Dermis microvascular lymphatic vessel endothelial cell (primary cell): ENCODE measurements around the gene MAD1L1. TPM values are rescaled to one million over a fixed set of nuclear protein-coding genes. Genes with fewer than 3 reads are reported as not detected.

ENCODE experiments used
- DNase-seq, 2 donors: peaks; one replicate each; pipeline versions ENCODE4 v3.0.0 to v3.0.0-alpha.2; 2010; ENCODE audit warnings: low read depth in 2 of 2
- total RNA-seq: library from RNA; depleted of rRNA; stranded (reverse); fragments of >200 nt; gene quantifications from 2 replicates; pipeline ENCODE4 v1.2.1, GENCODE V29; 2014

The MAD1L1 gene
- total RNA-seq, 1 donor from 2014 or later, result 41.1 TPM

- no peak for DNase-seq
These were observed 275.1 kb downstream of the MAD1L1 start for GRCh38 chr7:1957471-1958225.

- no peak for DNase-seq
These were observed 275.9 kb downstream of the MAD1L1 start for GRCh38 chr7:1956611-1957470.

- no peak for DNase-seq
These were observed 276.6 kb downstream of the MAD1L1 start for GRCh38 chr7:1956141-1956540.

DNA sequence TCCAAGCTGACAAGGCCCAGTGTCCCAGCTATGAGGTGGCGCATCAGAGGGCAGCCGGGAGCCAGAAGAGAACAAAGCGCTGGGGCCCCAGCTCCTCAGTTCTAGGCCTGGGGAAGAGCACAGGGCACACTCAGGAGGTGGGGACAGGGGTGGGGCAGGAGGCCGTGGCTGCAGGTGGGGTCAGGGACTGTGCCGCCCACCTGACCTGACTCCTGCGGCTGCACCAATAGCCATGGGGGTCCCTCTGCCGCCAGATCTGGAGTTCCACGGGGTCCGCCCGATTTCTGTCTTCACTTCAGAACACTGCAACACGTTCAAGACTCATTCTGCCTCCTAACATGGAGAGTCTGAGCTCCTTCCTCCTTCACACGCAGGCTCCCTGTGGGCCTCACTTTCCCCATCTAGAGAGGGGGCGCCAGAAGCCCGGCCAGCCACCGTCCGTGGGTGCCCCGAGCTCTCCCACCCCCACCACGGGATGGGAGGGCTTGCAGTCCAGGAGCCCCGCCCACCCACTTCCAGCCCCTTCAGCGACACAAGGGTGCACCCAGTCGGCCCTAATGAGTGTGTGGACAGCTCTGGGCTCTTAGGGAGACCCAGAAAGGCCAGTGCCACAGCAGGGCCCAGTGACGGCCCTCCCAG lies 278.3 kb downstream of the MAD1L1 start:
- DNase-seq, result no peak

DNA sequence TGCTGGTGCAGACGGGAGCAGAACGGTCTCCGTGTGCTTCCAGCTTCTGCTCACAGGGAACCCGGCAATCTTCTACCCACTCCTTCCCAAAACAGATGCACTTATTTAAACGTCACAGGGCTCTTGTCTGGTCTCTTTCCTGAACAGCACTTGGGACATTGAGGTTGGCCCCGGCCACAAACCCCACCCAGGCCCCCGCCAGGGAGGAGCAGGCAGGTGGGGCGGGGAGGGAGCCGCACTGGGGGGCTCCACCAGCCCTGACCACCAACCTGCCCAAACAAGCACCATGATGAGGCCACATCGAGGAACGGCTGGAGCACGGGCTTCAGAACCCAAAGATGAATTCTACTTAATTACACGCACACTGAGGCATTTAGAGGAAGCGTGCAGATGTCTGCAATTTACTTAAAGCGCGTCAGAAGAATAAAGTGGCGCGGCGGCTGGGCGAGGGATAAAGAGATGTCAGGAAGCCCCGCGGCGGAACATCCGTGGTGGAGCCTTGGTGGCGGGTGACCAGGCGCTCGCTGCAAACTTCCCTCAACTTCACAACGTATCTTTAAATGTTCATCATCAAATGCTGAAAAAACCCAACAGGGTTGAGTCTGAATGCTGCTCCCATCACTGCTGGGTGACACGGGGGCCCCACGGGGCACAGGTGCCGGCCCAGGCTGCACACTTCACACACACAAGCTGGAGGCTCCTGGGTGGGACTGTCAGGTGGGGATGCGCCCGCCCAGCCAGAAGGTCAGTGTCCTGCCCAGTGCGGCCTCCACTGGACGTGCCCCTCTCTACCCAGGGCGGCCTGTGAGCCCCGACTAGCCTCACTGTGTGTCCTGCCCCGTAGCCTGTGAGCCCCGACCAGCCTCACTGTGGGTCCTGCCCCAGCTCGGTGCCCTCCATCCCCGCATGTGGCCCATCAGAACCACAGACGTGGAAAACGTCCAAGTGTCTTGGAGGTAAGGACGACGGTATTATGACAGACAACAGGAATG lies 279.2 kb downstream of the MAD1L1 start:
- no peak for DNase-seq

DNA sequence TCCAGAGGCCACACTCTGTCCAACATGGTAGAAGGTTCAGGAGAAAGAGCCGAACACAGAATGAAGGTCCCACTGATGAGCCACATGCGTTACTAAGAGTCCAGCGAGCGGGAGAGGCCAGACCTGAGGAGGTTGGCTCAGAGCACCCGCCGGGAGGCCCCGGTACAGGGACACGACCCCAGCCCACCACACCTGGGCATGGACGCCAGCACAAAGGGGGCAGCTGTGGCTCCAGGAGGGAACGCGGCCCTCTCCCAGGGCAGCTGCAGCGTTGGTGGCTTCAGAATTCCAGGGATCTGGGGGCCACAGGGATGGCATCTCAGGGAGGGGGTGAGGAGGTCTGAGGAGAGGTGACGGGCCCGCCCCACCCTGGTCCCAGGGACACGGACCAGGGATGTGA lies 280.0 kb downstream of the MAD1L1 start:
- DNase-seq, result no peak

DNA sequence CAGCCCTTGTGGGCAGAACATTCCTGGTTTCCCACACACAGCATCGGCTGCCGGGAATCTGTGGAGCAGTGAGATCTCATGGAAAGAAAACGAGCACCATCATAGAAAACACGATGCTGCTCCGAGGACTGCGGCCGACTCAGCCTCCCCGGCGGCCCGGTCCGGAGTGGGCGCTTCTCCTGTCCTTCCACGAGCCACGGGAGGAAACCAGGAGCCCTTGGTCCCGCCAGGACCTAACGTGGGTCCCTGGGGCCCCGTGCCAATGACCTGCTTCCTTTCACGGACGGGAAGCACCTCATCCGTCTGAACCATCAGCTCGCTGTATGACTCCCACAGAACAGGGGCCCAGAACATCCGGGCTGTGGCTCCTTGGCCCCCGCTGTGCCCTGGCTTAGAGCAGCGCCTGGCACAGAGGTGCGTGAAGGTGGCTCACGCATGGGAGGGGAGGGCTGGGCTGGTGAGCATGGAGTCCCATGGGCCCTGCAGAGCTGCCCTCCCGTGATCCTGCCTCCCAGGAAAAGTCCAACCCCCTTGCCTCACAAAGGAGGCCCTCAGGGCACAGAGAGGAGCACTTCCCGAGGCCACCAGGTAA lies 280.5 kb downstream of the MAD1L1 start:
- DNase-seq, result no peak

DNA sequence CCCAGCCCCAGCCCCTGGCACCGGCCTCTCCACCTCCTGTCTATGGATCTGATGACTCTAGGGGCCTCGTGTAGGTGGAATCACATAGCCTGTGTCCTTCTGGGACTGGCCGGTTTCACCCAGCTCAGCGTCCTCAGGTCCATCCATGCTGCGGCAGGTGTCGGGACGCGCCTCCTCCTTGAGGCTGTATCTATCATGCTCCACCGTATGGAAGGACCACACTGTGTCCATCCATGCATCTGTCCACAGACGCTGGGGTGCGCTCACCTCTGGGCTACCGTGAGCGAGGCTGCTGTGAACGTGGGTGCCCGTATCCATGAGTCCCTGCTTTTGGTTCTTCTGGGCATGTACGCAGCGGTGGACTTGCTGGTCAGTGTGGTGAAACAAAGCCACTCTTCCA lies 281.1 kb downstream of the MAD1L1 start:
- no peak for DNase-seq

DNA sequence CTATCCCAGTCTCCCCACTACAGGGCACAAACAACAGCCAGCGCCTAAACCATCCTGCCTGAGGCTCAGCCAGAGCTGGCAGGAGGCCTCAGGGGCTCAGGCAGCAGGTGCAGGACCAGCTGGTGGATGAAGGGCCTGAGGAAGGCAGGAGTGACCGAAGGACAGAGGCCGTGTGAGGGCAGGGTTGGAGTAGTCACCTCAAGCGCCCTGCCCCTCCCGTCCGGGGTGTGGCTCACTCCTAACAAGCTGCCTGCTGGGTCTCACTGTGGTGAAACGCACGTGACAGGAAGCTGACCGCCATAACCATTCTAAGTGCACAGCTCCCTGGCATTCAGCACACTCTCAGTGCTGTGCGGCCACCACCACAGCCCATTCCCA lies 281.6 kb downstream of the MAD1L1 start:
- DNase-seq, result peak in 1 of 2 donors; percentile 24

DNA sequence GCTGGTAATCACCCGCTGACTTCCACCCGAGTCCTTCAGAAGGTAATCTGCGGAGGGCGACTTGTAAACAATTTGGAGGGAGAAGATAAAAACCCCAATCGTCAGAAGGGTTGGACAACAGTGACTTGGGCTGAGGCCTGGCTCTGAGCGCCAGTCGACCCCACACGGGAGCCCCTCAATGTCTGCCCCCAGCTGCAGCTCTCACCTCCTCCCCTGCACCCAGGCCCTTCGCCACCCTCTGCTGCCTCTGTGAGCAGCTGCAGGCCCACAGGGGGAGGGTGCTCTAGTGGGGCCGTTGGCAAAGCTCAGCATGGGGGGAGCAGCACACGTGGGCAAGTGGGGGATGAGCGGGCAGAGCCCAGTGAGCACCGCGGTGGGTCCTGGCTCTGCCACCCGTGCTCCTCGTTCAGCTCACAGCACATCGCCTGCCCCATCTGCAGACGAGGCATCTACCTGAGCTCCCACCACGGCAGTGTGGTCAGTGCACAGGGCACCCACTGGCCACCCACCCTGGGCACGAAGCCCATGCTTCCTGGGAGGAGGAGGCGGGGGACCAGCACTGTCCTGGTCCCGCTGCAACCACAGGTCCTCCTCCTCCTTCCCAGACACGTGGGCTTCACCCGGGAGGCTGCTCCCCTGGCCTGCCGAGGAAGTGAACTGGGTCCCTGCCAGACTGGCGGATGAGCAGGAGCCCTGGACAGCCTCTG lies 282.1 kb downstream of the MAD1L1 start:
- DNase-seq, result no peak

DNA sequence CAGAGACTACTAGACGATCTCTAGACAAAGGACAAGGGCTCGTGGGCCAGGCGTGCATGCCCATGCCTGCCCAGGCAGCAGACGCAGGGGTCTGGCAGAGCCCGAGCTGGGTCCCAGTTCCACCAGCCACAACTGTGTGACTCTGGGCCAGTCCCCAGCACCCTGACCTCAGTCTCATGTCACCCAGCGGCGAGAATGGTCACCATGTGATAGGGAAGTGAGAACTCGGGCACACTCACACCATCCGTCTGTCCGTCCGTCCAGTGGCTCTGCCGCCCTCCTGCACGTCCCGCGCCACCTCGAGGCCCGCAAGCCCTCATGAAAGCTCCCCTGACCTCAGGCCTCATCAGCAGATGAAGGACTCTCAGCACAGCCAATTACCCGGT lies 282.7 kb downstream of the MAD1L1 start:
- DNase-seq, result no peak

- DNase-seq, result no peak
These were observed 283.1 kb downstream of the MAD1L1 start for GRCh38 chr7:1949681-1950055.

- DNase-seq, result no peak
These were observed 283.7 kb downstream of the MAD1L1 start for GRCh38 chr7:1948887-1949680.

- DNase-seq, result no peak
These were observed 284.4 kb downstream of the MAD1L1 start for GRCh38 chr7:1948301-1948796.

DNA sequence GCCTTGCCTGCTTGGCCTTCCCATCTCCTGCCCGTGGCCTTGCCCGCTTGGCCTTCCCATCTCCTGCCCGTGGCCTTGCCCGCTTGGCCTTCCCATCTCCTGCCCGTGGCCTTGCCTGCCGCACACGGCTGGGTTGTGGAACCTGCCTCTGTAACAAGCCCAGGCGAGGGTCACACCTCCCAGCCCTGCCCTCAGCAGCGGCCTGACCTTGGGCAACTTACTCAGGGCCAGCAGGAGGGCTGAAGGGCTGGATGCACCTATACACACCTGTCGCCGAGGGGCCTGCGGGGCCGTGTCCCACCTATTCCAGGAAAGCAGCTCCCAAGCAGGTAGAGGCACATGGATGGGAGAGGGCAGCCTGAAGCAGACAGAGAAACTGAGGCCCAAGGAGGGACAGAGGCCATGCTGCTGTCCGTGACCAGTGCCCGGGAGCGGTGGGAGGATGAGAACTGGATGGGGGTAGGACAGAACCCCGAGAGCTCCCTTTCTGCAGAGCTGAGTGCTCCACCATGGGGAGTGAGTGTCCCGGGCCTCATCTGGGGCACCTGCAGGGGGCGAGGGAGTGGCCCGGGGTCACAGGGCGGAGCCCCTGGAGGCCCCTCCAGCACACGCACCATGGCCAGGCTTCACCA lies 285.0 kb downstream of the MAD1L1 start:
- DNase-seq, result no peak

GRCh38 chr7:1946773-1947450 lies 285.8 kb downstream of the MAD1L1 start:
- no peak for DNase-seq

DNA sequence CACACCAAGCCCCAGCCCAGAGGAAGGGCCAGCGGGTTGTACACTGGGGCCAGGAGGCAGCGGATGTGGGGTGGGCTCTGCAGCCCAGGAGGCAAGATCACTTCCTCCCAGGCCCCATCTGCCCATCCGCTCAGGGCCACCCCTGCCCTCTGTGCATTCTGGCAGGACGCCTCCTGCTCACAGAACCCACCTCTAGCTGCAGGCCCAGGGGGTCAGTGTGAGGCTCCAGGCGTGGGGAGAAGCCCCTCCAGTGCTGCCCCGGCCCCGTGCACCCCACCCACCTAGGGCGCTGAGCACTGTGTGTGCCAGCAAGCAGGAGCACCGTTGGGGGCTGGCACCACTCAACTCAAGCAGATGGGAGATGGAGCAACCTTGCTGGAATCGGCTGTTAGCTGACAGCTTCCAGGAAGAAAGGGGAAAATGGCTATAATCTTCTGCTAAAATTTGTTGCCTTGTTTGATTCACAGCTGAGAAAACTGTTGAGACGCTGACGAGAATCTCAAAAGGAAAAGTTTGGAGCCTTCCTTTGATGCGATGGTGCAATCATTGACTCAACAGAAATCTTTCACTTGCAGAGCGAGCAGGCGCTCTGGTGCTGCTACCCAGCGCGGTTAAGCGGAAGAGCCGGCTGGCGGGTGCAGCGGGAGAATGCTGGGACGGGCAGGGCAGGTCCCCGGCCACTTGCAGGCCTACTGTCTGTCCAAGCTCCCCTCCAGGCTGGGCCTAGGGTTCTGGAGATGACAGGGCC lies 286.5 kb downstream of the MAD1L1 start:
- no peak for DNase-seq
